H1 (cell line): ENCODE data around the gene RREB1. TPM values are rescaled to one million over a fixed set of nuclear protein-coding genes. Genes with fewer than 3 reads are reported as not detected.

Experiments used
- BACH1 ChIP-seq: IDR thresholded peaks from 2 replicates; pipeline ENCODE4 v1.6.1; 2012; ENCODE audit warnings: low read length, improper control_type of control experiment
- CHD7 ChIP-seq: fragments of 300-600 bp; sonication (generic); IDR thresholded peaks from 2 replicates; pipeline ENCODE4 v1.7.1; 2012; ENCODE audit warnings: low read length, moderate library complexity, mild to moderate bottlenecking, inconsistent platforms; ENCODE audit not compliant: insufficient replicate concordance
- CREB1 ChIP-seq: IDR thresholded peaks from 2 replicates; pipeline ENCODE4 v1.6.1; 2012; ENCODE audit warnings: inconsistent platforms
- EGR1 ChIP-seq: IDR thresholded peaks from 2 replicates; pipeline ENCODE4 v1.6.1; 2011; ENCODE audit warnings: low read depth, low read length, borderline replicate concordance
- FOSL1 ChIP-seq: IDR thresholded peaks from 2 replicates; pipeline ENCODE4 v1.6.1; 2011; ENCODE audit warnings: mild to moderate bottlenecking, low read depth, low read length, moderate library complexity; ENCODE audit not compliant: insufficient read depth
- GTF2F1 ChIP-seq: IDR thresholded peaks from 2 replicates; pipeline ENCODE4 v1.6.1; 2012; ENCODE audit warnings: low read depth, low read length, improper control_type of control experiment, borderline replicate concordance
- HDAC6 ChIP-seq: IDR thresholded peaks from one replicate; pipeline ENCODE4 v1.7.1; 2012; ENCODE audit warnings: low read depth, mild to moderate bottlenecking, inconsistent platforms, low read length, moderate library complexity
- KDM4A ChIP-seq: IDR thresholded peaks from one replicate; pipeline ENCODE4 v1.7.1; 2012; ENCODE audit warnings: low read depth, mild to moderate bottlenecking, moderate library complexity, low read length, inconsistent platforms; ENCODE audit not compliant: severe bottlenecking
- RNF2 ChIP-seq: fragments of 200-900, 300-1000 bp; sonication (generic); IDR thresholded peaks from 2 replicates; pipeline ENCODE4 v1.7.1; 2016; ENCODE audit warnings: borderline replicate concordance, low read depth, mild to moderate bottlenecking, antibody characterized with exemption, low read length; ENCODE audit not compliant: poor library complexity, severe bottlenecking; ENCODE audit errors: missing control alignments
- SP1 ChIP-seq: IDR thresholded peaks from 2 replicates; pipeline ENCODE4 v1.6.1; 2011; ENCODE audit warnings: low read depth, low read length
- SP2 ChIP-seq: IDR thresholded peaks from 2 replicates; pipeline ENCODE4 v1.6.1; 2012; ENCODE audit warnings: mild to moderate bottlenecking, low read length, inconsistent platforms
- ZNF274 ChIP-seq: IDR thresholded peaks from 2 replicates; pipeline ENCODE4 v1.7.0; 2012; ENCODE audit warnings: low read length, borderline replicate concordance; ENCODE audit errors: extremely low read depth
- polyA plus RNA-seq, 7 experiments: library from polyadenylated mRNA; depleted of rRNA in 3 of 7; stranded (reverse) in 5 of 7; unstranded in 2 of 7; fragments of >200 nt in 5 of 7; fragments of 200-250 nt in 2 of 7; gene quantifications; 1 replicate in 5 of 7; 2 replicates in 1 of 7; 4 replicates in 1 of 7; pipeline versions ENCODE4 v1.2.1 to v1.2.3, GENCODE V29; 2011 to 2013; ENCODE audit warnings: missing spikeins in 2 of 7, mixed read lengths in 2 of 7
- total RNA-seq: library from RNA; stranded (reverse); fragmentation: NEBNext Ultra II Directional; extraction: Animal tissue kit (Norgen Biotek cat#: 25700); gene quantifications from 2 replicates; pipeline ENCODE4 v1.2.1, GENCODE V29; 2021

The RREB1 gene
- total and polyA plus RNA-seq, 2 of the 8 experiments (the other 6 are each of a cell fraction or from before 2014, with no cell fraction given) = 3.9 to 34.7 TPM

- TF ChIP-seq CHD7 = no peak
- TF ChIP-seq SP2 = no peak
- TF ChIP-seq FOSL1 = no peak
- no peak for TF ChIP-seq EGR1
- TF ChIP-seq SP1 = no peak
- TF ChIP-seq ZNF274 = no peak
- TF ChIP-seq GTF2F1 = no peak
- TF ChIP-seq CREB1 = no peak
- no peak for TF ChIP-seq BACH1
- no peak for TF ChIP-seq HDAC6
- TF ChIP-seq RNF2 = no peak
- no peak for TF ChIP-seq KDM4A
Measured at GRCh38 chr6:7129360-7129759, 21.6 kb downstream of the RREB1 start (continued).
